ENCODE results near the gene SEBOX. TPM values are rescaled to one million over a fixed set of nuclear protein-coding genes. Genes with fewer than 3 reads are reported as not detected.
A peak's percentile ranks its signal among the peaks of the same experiment; 100 is the strongest.

The SEBOX gene
- total RNA-seq, 1 donor from 2014 or later, result not detected

GRCh38 chr17:28317099-28317965, 47.7 kb downstream of the SEBOX start:
- Mint-ChIP-seq H3K36me3 (ENCODE audit: low read depth, unreplicated experiment) (no peaks in the 10 kb centered on the region), H3K27me3 (ENCODE audit: low read depth, unreplicated experiment) (peaks cover 19% of the 10 kb centered on the region), H3K4me1 (ENCODE audit: low read depth, unreplicated experiment) (peaks cover 6% of the 10 kb centered on the region), H3K27ac (ENCODE audit: unreplicated experiment) (peak overlapping the region; percentile 45), H3K4me3 (ENCODE audit: unreplicated experiment) (peak overlapping the region; percentile 94), H3K9me3 (ENCODE audit: unreplicated experiment) (no peaks in the 10 kb centered on the region)
- Histone ChIP-seq H3K9me3 (ENCODE audit: insufficient read depth, low read depth, low read length) (no peaks in the 10 kb centered on the region), H3K36me3 (ENCODE audit: insufficient read depth, low read length) (no peaks in the 10 kb centered on the region), H2AFZ (ENCODE audit: low read depth, low read length) (peak overlapping the region; percentile 89), H3K4me3 (ENCODE audit: insufficient read depth, low read depth, low read length) (no peak overlapping the region), H3K27ac (ENCODE audit: low read depth, low read length) (no peak overlapping the region), H3K4me2 (ENCODE audit: low read length) (peak overlapping the region; percentile 89), H3K27me3 (ENCODE audit: insufficient read depth, low read length) (peaks cover 8% of the 10 kb centered on the region), H4K20me1 (ENCODE audit: insufficient read depth, low read length) (no peaks in the 10 kb centered on the region), H3K79me2 (ENCODE audit: insufficient read depth, low read length) (peaks cover 25% of the 10 kb centered on the region), H3K4me1 (ENCODE audit: insufficient read depth, low read length) (peaks cover 17% of the 10 kb centered on the region), H3K9ac (ENCODE audit: low read length) (no peak overlapping the region)
- TF ChIP-seq CTCF (IDR thresholded peaks at IDR 0.05; ENCODE audit: insufficient read depth, low read depth, low read length) (no peak), EZH2 (IDR thresholded peaks at IDR 0.05; ENCODE audit: insufficient read depth, low read length) (no peak)
- no peak for FAIRE-seq
- no peak for DNase-seq (ENCODE audit: low read depth)

GRCh38 chr17:28315846-28316705, 48.9 kb downstream of the SEBOX start:
- Mint-ChIP-seq H3K9me3 (ENCODE audit: unreplicated experiment) (no peaks in the 10 kb centered on the region), H3K27me3 (ENCODE audit: low read depth, unreplicated experiment) (peaks cover 19% of the 10 kb centered on the region), H3K36me3 (ENCODE audit: low read depth, unreplicated experiment) (no peaks in the 10 kb centered on the region), H3K4me3 (ENCODE audit: unreplicated experiment) (no peak overlapping the region), H3K27ac (ENCODE audit: unreplicated experiment) (no peak overlapping the region), H3K4me1 (ENCODE audit: low read depth, unreplicated experiment) (peaks cover 6% of the 10 kb centered on the region)
- Histone ChIP-seq H3K27ac (ENCODE audit: low read depth, low read length) (no peak overlapping the region), H3K4me3 (ENCODE audit: insufficient read depth, low read depth, low read length) (no peak overlapping the region), H3K79me2 (ENCODE audit: insufficient read depth, low read length) (peaks cover 15% of the 10 kb centered on the region), H3K36me3 (ENCODE audit: insufficient read depth, low read length) (no peaks in the 10 kb centered on the region), H4K20me1 (ENCODE audit: insufficient read depth, low read length) (no peaks in the 10 kb centered on the region), H3K27me3 (ENCODE audit: insufficient read depth, low read length) (peaks cover 8% of the 10 kb centered on the region), H3K9me3 (ENCODE audit: insufficient read depth, low read depth, low read length) (no peaks in the 10 kb centered on the region), H3K9ac (ENCODE audit: low read length) (no peak overlapping the region), H2AFZ (ENCODE audit: low read depth, low read length) (no peak overlapping the region), H3K4me2 (ENCODE audit: low read length) (no peak overlapping the region), H3K4me1 (ENCODE audit: insufficient read depth, low read length) (peaks cover 17% of the 10 kb centered on the region)
- FAIRE-seq (no peak), DNase-seq (ENCODE audit: low read depth) (no peak)
- TF ChIP-seq EZH2 (IDR thresholded peaks at IDR 0.05; ENCODE audit: insufficient read depth, low read length), result no peak
- no peak for TF ChIP-seq CTCF (IDR thresholded peaks at IDR 0.05; ENCODE audit: insufficient read depth, low read depth, low read length)

Data from astrocyte (in vitro differentiated cells and primary cell).